ENCODE data around the gene MAP4.
"Not testable (repeated sequence)": the region's sequence is repeated elsewhere in the genome, so short reads cannot be mapped to it uniquely, and the experiment has no call there.

MAP4 gene

DNA sequence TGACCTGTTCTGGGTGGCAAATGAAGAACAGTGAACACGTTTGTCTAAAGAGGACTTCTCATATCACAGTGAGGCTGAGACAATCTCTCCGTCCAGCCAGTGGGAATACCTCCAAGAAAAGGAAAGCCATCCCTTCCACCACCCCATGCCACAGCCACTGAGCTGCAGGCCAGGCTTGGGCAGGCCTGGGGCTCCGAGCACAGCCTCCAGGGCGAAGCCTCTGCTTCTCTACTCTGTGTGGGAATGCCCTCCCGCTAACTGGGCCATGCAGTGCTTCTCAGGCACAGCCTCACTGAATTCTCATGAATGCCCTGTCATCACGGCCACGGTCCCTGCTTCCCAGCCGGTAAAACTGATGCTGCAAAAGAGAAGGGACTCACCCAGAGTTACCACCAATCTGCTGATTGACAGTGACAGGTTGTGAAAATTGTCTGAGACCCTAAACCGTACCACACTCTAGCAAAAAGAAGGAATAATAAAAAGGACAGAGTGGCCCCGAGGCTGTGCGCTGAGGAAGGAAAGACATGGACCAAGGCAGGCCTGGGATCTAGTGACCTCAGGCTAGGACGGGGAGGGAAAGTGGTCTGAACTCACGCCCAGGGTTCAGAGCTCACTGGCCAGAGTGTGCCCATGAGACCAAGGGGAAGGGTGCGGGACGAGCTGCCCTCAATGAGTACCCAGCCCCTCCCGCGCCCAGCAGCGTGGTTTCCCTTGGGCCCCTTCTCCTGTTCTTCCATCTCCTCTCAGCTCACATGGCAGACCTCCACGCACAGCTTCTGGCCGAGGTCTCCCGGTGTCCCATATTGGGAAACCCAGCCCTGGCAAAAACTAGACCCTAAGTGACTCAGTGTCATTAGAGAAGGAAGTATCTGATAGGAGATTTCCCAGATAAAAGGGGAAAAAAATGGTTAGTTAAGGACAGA, 160.5 kb downstream of the MAP4 start:
- no peak for DNase-seq

DNA sequence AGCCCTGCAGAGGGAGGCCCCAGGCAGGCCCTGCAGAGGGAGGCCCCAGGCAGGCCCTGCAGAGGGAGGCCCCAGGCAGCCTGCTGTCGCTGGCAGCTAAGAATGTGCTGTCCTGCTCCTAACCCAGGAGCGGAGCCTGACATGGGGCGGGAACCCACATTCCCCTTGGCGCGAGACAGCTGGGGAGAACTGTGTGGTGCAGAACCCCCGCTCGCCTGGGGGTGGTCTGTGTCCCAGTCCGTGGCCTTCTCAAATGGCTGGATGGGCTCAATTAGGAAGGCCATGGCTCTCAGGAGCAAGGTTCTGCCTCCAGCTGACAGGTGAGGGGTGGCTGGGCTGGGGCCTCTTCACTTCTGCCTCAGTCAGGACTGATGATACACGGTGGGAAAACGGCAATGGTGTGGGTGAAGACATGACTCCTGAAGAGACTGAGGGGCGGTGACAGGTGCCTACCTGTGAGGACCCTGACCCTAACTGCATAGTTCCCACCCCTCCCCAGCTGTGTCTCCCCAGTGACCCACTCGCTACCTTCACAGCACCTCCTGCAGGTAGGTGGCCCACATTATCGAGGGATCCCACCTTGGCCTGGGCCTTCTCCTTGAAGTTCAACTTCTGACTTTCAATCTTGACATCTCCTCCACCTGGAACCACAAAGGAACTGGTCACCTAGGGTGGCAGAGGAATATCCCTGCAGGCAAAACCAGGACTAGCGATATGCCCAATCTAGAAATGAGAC, 161.3 kb downstream of the MAP4 start:
- no peak for DNase-seq

DNA sequence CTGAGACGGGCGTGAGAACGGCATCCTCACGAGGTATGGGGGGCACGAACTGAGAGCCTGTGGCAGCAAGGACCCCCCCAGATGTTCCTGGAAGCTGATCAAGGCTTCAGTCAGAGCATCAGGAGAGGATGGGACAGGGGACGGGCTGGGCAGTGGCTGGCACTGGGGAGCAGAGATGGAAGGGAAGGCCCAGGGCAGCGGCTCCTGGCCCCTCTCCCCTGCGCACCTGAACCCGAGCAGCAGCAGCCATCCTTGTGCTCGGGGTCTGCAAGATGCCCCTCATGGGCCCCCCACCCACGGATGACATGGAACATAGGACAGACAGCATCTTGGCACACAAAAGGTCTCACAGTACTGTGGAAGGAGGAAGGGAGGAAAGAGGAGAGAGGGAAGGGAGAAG, 161.9 kb downstream of the MAP4 start:
- DNase-seq: no peak

DNA sequence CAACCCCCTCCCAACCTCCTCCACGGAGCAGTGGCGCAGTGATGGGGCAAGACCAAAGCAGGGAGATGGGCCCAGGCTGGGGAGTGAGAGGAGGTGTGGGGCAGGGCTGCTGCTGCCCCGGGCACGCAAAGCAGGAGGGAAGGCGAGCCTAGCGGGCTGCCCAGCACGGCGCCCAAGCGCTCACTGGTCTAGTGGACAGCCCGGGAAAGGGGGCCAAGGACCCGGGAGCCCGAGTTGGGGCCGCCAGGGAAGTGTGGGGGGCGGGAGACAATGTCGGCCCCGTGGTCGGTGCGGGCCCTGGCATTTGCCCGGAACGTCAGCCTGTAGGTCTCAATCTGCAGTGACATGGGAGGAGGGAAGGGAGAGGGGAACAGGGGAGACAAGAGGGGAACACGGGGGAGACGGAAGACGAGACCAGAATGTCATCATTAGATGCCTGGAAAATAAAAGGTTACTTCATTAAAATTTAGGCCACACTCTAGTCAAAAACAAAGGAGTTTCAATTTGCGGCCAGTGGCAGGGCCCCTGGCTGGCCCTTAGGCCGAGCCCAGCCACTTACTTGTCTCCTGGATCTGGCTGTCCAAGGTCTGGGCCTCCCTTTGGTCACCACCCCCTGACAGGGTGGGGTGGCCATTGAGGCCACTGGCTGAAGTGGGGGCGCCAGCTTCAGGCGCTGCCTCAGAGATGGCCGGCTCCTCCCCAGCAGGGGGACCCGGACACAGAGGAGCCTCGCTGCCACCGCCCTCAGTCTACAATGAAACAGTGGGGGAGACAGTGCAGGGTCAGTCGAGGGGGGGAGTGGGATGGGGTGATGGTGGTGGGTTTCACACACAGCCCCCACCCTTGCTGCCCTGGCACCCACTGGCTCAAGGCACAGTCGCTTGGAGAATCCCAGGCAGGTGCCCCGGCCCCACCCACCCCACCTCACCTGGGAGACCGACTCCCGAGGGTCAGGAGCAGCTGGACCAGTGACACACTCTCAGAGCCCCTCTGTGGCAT, 163.3 kb downstream of the MAP4 start:
- DNase-seq: no peak

DNA sequence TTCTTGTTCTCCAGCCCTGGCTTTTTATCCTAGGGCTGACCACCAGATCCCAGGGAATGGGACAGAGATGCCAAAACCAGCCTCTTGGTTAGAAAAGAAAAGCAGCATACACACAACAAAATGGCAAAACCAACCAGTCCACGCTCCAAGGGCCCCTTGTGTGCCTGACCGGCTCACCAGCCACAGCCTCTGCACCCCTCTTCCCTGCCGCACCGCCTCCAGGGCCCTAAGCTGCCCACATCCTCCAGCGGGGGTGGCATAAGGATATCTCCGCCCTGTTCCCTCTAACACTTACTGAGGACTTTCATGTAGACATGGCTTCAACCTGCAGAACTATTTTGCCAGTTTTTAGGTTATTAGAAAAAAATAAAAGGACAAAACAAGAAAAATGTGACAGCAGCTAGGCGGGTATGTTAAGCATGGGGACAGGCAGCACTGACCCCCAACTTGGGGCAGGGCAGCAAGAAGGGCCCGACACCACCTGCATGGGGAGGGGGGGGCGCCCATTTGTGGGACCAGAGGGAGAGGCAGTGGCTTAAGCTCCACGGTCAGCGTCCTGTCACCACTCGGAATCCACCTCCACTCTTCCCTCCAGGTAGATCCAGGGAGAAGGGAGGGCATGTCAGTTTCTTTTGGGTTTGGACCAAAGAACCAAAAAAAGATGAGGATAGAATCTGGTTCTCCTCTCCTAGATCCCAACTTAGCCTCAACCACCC, 164.2 kb downstream of the MAP4 start:
- no peak for DNase-seq

DNA sequence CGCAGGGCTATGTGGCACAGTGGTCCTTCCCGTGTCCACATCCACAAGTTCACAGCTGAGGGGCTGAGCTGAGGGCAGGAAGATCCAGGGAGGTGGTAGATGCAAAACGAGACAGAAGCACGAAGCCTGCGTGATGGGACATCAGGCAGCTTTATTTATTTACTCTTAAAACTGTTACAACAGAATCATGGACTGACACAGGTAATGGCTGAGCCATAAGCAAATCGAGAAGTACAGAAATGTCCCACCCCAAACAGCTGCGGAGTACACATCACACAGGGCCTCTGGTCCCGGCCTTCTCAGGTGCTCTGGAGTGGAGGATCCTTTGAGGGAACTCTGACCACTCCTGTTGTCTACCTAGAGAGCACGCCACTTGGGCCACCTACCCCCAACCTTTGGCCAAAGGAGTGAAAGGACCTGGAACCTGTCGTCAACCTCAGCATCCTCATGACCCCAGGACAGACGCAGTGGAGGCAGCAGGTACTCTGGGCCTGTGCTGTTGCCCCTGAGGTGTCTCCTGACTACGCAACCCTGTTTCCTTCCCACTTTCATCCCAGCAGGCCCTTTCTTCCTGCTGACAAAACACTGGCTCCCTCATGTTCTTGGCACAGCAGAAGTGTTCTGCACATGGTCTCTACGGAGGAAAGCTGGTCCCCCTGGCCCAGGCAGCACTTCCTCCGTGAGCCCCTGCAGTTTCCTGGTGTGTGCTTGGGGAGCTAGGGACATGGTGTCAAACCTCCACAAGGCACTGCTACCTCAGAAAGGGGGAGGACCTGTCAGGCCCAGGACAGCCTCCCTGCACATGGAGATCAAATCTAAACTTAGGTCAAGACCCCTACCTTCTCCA, 165.4 kb downstream of the MAP4 start:
- DNase-seq: no peak

DNA sequence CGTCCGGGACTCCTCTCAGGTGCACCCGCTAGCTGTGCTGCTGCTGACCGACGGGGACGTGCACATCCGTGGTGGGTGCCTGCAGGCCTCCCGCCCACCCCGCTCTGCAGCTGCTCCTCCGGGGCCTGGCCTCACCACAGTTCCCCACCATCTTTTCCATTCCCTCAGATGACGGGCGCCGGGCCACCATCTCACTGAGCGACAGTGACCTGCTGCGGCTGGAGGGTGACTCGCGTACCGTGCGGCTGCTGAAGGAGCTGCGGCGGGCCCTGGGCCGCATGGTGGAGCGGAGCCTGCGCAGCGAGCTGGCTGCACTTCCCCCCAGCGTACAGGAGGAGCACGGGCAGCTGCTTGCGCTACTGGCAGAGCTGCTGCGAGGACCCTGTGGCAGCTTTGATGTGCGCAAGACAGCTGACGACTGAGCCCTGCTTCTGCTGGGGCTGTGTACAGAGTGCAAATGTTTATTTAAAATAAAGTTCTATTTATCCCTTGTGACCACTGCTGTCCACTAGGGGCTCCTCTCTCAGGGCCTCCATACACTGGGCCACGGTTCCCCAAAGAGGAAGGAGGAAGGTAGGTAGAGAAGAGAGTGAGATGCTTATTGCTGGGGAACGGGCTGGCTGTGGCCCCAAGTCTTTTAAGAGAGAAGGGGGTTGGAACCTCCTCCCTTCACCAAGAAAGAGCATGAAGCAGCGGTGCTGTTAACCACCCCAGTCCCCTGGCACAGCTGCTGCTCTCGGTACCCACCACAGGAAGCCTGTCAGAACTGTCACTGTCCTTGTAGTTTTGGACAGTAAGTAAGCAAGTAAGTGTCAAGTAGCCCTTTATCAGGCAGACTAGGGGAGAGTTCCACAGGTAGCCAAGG, 166.3 kb downstream of the MAP4 start:
- DNase-seq: no peak

DNA sequence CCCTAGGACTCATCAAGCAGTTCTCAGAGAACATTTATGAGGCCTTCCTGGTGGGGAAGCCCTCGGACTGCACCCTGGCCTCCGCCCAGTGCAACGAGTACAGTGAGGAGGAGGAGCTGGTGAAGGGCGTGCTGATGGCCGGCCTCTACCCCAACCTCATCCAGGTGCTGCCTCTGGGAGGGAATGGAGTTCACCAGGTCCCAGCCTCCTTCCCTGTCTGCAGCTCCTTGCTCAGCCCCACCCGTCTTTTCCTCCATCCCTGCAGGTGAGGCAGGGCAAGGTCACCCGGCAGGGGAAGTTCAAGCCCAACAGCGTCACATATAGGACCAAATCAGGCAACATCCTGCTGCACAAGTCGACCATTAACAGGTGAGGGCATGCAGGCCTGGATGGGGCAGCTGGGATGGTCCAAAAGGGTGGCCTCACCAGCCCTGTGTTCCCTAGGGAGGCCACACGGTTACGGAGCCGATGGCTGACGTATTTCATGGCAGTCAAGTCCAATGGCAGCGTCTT, 167.0 kb downstream of the MAP4 start:
- DNase-seq: no peak

DNA sequence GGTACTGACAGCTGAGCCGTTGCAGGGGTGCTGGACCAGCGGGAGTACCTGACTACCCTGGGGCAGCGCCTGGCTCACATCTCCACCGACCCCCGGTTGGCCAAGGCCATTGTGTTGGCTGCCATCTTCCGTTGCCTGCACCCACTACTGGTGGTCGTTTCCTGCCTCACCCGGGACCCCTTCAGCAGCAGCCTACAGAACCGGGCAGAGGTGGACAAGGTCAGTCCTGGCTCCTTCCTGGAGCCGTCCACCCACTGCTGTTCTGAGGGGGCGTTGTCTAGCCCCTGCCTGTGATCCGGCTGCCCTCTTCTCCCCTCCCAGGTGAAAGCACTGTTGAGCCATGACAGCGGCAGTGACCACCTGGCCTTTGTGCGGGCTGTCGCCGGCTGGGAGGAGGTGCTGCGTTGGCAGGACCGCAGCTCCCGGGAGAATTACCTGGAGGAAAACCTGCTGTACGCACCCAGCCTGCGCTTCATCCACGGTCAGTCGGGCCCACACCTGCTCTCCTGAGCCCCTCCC, 167.6 kb downstream of the MAP4 start:
- DNase-seq: no peak

DNA sequence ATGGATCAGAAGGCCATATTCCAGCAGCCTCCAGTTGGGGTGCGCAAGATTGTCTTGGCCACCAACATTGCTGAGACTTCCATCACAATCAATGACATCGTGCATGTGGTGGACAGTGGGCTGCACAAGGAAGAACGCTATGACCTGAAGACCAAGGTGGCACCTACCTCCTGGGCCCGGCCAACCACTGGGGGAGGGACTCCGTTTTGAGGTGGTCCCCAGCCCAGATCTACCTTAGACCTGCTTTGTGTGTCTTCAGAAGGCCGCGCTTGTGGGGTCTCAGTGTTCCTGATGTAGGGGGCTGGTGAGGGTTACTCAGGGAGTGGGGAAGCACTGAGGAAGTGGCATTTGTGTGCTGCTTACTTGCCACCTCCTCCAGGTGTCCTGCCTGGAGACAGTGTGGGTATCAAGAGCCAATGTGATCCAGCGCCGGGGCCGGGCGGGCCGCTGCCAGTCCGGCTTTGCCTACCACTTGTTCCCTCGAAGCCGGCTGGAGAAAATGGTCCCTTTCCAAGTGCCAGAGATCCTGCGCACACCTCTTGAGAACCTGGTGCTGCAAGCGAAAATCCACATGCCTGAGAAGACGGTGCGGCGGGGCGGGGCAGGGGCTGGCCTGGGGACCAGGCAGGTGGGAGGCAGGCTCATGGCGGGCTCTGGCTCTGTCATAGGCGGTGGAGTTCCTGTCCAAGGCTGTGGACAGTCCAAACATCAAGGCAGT, 168.3 kb downstream of the MAP4 start:
- DNase-seq: no peak

DNA sequence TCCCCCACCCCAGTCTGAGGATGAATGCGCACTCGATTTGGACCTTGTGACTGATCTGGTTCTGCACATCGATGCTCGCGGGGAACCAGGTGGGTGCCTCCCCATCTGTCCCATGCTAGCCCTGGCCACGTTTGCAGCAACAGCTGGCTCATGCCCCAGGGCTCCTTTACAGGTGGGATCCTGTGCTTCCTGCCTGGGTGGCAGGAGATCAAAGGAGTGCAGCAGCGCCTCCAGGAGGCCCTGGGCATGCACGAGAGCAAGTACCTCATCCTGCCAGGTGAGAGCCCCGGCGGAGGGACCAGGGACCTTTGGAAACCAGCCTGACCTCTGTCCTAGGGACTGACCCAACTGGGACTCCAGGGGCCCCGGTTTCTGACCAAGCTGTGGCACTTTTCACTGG, 169.0 kb downstream of the MAP4 start:
- no peak for DNase-seq

DNA sequence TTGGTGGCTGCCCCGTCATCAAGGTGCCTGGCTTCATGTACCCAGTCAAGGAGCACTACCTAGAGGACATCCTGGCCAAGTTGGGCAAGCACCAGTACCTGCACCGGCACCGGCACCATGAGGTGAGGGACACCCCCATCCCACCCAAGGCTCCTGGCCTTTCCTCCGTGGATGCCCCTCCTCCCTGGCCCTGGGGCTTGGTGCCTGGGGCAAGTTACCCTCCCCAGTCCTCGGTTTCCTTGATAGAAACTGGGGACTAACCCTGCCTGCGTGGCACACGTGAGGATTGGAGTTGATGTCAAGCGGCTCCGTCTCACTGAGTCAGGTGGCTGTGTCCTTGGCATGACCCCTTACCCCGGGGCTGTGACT, 169.4 kb downstream of the MAP4 start:
- no peak for DNase-seq

DNA sequence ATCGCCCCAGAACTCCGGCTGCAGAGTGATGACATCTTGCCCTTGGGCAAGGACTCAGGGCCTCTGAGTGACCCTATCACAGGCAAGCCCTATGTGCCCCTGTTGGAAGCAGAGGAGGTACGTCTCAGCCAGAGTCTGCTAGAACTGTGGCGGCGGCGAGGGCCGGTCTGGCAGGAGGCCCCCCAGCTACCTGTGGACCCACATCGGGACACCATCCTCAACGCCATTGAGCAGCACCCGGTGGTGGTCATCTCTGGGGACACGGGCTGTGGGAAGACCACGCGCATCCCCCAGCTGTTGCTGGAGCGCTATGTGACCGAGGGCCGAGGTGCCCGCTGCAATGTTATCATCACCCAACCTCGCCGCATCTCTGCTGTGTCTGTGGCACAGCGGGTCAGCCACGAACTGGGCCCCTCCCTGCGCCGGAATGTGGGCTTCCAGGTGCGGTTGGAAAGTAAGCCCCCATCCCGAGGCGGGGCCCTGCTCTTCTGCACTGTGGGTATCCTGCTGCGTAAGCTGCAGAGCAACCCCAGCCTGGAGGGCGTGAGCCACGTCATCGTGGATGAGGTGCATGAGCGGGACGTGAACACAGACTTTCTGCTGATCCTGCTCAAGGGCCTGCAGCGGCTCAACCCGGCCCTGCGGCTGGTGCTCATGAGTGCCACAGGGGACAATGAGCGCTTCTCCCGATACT, 169.9 kb downstream of the MAP4 start:
- no peak for DNase-seq

DNA sequence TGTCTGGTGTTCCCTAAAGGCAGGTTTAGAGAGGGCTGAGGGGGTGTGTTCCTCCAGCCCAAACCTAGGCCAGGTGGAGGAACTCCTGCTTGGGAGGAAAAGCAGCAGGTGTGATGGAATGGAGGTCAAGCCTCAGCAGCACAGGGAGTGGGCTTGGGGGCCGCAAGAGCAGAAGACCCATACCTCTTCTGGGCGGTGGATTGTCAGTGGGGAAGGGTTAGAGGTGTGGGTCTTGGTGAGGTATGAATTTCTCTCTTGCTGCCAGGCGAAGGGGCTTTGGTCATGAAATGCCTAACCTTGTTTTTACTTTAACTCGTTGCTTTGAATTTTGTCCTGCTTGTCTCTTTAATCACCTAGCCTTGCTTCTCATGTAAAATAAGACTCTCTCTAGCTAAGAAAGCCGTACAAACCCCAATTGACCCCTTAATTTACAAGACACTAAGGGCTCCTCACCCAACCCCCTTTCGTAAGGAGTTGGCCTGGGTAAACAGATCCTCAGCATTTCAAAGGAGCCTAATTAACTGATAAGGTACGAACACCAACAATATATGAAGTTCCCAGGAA, 174.3 kb downstream of the MAP4 start:
- DNase-seq: no peak

DNA sequence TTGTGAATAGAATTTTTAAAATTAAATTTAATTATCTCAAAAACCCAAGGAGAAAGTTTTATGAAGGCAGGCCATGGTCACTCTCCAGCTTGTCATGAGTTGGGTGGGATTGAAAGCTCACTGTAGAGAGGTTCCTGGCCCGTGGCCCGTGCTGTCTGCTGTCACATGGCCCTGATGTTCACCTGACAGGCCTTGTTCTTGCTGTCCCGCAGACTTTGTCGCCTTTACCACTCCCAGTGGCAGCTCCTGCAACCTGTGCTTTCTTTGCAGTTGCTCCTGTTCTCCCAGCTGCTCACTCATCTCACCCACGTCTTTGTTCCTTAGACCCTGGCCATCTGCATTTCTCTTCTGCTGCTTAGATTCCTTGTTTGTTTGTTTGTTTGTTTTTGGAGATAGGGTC, 177.7 kb downstream of the MAP4 start:
- no peak for DNase-seq

DNA sequence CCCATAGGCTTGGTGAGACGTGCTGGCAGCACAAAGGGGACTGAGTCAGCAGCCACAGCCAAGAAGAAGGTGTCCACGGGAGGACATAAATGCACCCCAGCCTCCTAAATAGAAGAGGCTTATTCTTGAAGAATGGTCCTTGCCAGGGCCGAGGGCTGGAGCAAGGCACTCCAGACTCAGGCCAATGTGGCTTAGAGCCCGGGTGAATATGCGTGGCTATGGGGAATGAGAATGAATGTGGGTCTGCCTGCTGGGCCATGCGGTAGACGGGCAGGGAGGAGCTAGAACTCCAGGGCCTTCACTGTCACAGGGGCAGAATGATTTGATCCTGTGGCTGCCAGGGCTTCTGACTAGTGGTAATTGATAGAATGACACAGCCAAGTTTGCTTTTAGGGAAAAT, 179.2 kb downstream of the MAP4 start:
- no peak for DNase-seq

DNA sequence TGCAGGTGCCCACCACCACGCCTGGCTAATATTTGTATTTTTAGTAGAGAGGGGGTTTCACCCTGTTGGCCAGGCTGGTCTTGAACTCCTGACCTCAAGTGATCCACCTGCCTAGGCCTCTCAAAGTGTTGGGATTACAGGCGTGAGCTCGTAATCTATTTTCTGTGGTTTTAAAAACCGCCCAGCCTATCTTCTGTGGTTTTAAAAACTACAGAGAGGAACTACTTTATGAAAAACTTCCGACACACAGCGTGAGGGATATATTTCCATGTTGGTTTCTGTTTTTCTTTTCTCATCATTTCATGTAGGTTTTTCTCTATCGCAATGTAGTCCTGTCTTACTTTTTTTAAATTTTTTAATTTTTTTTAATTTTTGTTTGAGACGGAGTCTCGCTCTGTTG, 186.7 kb downstream of the MAP4 start:
- DNase-seq: not testable (repeated sequence)

DNA sequence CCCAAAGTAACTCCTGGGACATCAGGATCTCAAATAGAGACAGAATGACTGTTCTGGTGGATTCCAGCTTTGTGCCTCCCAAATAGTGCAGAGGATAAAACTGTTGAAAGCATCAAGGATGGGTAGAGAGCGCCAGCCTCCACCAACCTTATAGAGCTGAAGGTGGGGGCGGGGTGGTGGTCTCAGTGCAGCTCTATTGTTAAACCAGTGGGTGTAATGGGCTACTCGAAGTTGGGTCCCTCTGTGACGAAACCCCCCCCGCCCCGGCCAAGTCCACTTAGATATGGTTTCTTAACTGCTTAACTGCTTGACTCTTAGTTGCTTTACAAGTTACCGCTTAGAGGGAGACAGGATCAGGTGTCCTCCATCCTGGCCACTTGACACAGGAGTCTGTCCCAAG, 190.6 kb downstream of the MAP4 start:
- DNase-seq: no peak
